KBM-7 (cell line): ENCODE data around the gene SETX.
"Not testable (repeated sequence)": the region's sequence is repeated elsewhere in the genome, so short reads cannot be mapped to it uniquely, and the experiment has no call there.

ENCODE experiments used
- DNase-seq: peaks from one replicate; pipeline ENCODE4 v3.0.0-alpha.2; 2015
- in situ Hi-C: fragments of 300-500 bp; cut with MboI; formaldehyde crosslinking; loops from 2 replicates; pipeline ENCODE4 v1.14.3; 2020; ENCODE audit warnings: low sequenced_read_pairs, low pct_unique_long_range_greater_than_20kb, mixed read lengths

SETX gene

GRCh38 chr9:132299221-132299620 is 55.6 kb downstream of the SETX start:
- DNase-seq, result no peak
- in situ Hi-C loops, result no loop called here

GRCh38 chr9:132295181-132295580 is 59.6 kb downstream of the SETX start:
- no peak for DNase-seq
- in situ Hi-C loops, result no loop called here

- DNase-seq, result no peak
- in situ Hi-C loops, result no loop called here
Observed at GRCh38 chr9:132293145-132293721, 61.6 kb downstream of the SETX start.

- no peak for DNase-seq
- in situ Hi-C loops, result no loop called here
Observed at GRCh38 chr9:132288966-132289365, 65.8 kb downstream of the SETX start.

- in situ Hi-C loops, result no loop called here
Observed at GRCh38 chr9:132288361-132288760, 66.4 kb downstream of the SETX start.

GRCh38 chr9:132287256-132287760 is 67.5 kb downstream of the SETX start:
- no peak for DNase-seq
- in situ Hi-C loops, result no loop called here

More at GRCh38 chr9:132288361-132288760, 66.4 kb downstream of the SETX start:
- DNase-seq, result no peak

- DNase-seq, result no peak
- in situ Hi-C loops, result no loop called here
Observed at GRCh38 chr9:132283863-132284262, 70.9 kb downstream of the SETX start.

GRCh38 chr9:132283165-132283564 is 71.6 kb downstream of the SETX start:
- in situ Hi-C loops, result no loop called here

GRCh38 chr9:132274861-132275260 is 79.9 kb downstream of the SETX start:
- in situ Hi-C loops, result no loop called here
- no peak for DNase-seq

More at GRCh38 chr9:132283165-132283564, 71.6 kb downstream of the SETX start:
- DNase-seq, result no peak

- in situ Hi-C loops, result not testable (repeated sequence)
Observed at GRCh38 chr9:132269704-132270516, 84.9 kb downstream of the SETX start.

GRCh38 chr9:132268725-132269352 is 85.9 kb downstream of the SETX start:
- in situ Hi-C loops, result no loop called here
- peak; percentile 87 for DNase-seq

More at GRCh38 chr9:132269704-132270516, 84.9 kb downstream of the SETX start:
- DNase-seq, result not testable (repeated sequence)

GRCh38 chr9:132267660-132268059 is 87.1 kb downstream of the SETX start:
- in situ Hi-C loops, result no loop called here
- DNase-seq, result no peak

GRCh38 chr9:132266017-132266416 is 88.8 kb downstream of the SETX start:
- no peak for DNase-seq
- in situ Hi-C loops, result no loop called here

GRCh38 chr9:132260846-132261245 is 93.9 kb downstream of the SETX start:
- in situ Hi-C loops, result no loop called here
- DNase-seq, result no peak

- in situ Hi-C loops, result no loop called here
- no peak for DNase-seq
Observed at GRCh38 chr9:132250324-132251262, 104.2 kb downstream of the SETX start.

GRCh38 chr9:132249690-132250089 is 105.1 kb downstream of the SETX start:
- in situ Hi-C loops, result loop anchor here (25.0 kb wide), 1 partner anchor 487 kb away; no protein-coding TSS in a partner anchor
- DNase-seq, result no peak

- DNase-seq, result no peak
- in situ Hi-C loops, result loop anchor here (25.0 kb wide), 1 partner anchor 487 kb away; no protein-coding TSS in a partner anchor
Observed at GRCh38 chr9:132249123-132249522, 105.7 kb downstream of the SETX start.

GRCh38 chr9:132247942-132248341 is 106.8 kb downstream of the SETX start:
- in situ Hi-C loops, result loop anchor here (25.0 kb wide), 1 partner anchor 486 kb away; no protein-coding TSS in a partner anchor
- DNase-seq, result no peak

GRCh38 chr9:132245465-132245864 is 109.3 kb downstream of the SETX start:
- in situ Hi-C loops, result loop anchor here (25.0 kb wide), 1 partner anchor 483 kb away; no protein-coding TSS in a partner anchor
- DNase-seq, result no peak
